SK-N-DZ (cell line): ENCODE results near the gene FRAS1.

Experiments
- DNase-seq: peaks from one replicate; pipeline ENCODE4 v3.0.0-alpha.2; 2015; ENCODE audit warnings: low spot score

The FRAS1 gene

DNA sequence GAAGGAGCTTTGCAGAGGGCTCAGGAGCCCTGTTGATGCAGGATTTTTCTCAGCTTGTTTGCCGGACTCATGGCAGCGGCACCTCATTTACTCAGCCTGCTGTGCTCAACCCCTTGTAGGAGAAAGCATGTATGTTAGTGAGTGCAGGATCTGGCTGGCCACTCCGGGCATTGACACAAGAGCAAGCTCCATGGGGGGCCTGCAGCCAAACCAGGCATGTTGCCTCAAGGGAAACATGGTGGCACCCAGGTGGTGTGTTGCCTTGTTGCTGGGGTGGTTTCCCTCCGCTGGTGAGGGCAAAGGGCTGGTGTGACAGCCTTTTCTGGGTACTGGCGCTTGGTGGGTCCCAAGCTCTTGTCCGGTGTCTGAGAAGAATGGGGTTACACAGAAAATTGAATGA, 305.2 kb downstream of the FRAS1 start:
- no peak for DNase-seq

GRCh38 chr4:78363031-78363570, 306.0 kb downstream of the FRAS1 start:
- DNase-seq, result no peak

- DNase-seq, result no peak
Measured at GRCh38 chr4:78369679-78370078, 312.6 kb downstream of the FRAS1 start.

- DNase-seq, result no peak
Measured at GRCh38 chr4:78370631-78371372, 313.7 kb downstream of the FRAS1 start.

GRCh38 chr4:78372355-78372988, 315.3 kb downstream of the FRAS1 start:
- DNase-seq, result peak; percentile 97

DNA sequence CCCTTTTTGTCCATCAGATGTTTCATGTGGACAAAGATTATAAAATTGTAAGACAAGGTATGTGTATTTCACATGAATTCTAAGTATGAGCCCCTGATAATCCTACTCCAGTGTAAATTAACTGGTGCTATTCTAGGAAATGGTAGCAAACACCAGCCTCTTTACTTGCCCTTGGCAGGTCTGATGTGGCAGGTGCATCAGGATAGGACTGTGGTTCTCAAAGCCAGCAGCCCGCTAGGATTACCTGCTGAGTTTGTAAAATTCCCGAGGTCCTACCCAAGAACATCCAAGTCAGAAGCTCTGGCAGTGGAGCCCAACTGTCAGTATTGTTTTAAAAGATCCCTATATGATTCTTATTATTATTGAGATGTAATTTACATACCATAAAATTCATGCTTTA, 320.4 kb downstream of the FRAS1 start:
- no peak for DNase-seq

DNA sequence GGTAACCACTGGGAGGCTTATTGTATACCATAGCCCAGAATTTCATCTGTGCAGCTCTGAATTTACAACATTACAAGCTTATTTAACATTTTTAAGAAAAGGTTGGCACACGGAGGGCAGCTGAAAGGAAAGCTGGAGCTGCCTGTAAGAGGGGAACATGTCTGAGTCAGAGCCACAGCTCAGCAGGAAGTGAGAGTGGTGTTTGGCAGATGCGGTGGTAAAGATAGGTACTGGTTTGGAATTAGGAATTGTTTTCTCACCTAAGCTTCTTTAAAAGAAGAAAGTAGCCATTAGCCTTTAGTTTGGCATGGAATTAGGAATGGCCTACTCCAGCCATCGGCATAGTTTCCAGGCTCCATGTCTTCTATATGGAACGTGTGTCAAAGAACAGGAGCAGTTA, 321.9 kb downstream of the FRAS1 start:
- DNase-seq, result no peak

- DNase-seq, result no peak
Measured at GRCh38 chr4:78379991-78380729, 323.0 kb downstream of the FRAS1 start.

GRCh38 chr4:78386679-78387078, 329.6 kb downstream of the FRAS1 start:
- DNase-seq, result no peak

DNA sequence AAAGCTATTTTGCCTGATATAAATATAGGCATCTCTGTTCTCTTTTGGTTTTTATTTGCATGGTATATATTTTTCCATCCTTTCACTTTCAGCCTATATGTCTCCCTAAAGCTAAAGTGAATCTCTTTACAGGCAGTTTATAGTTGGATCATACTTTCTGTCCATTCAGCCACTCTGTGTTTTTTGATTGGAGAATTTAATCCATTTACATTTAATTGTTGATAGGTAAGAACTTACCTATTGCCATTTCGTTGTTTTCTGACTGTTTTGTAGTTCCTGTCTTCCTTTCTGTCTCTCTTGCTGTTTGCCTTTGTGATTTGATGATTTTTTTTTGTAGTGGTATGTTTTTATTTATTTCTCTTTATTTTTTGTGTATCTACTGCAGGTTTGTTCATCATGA, 338.5 kb downstream of the FRAS1 start:
- no peak for DNase-seq

GRCh38 chr4:78396613-78397291, 339.6 kb downstream of the FRAS1 start:
- DNase-seq, result no peak

DNA sequence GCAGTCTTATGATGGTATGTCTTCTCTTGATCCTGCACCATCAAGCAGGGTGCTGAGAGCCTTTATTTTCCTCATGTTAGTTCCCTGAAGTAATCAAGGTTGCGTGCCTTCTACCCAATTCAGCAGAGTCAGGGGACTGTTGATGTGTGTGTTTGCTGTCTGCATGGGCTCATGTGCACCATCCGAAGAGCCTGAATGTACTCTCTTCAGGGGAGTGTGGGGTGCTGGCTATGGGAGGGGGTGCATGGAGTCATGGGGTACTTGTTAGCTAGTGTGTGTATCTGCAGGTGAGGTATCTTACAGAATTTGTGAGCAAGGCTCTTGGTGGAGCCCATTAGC, 340.1 kb downstream of the FRAS1 start:
- DNase-seq, result no peak

DNA sequence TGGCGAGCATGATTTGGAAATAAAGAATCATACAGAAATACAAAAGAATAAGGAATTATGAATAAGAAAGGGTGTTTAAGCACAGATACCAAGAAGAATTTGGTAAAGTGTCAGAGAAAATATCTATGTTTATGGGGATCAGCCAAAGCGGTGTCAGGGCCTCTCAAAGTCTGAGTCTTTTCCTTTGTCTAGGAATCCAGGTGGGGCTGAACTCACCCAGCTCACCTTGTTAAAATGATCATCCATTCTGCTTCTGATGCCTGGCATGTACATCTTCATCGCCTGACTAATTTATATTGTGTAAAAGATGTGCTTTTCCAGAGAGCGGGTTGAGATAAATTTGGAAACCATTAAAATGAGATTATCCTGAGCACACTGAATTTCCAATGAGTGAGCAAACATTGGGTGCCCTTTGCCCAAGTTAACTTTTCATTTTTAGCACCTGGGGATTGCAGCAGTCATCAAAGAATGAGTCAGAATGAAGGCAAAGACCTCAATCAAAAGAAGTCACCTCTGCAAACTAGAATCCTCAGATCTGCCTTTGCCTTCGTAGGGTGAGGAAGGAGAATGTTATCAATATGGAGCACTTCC, 352.6 kb downstream of the FRAS1 start:
- no peak for DNase-seq

DNA sequence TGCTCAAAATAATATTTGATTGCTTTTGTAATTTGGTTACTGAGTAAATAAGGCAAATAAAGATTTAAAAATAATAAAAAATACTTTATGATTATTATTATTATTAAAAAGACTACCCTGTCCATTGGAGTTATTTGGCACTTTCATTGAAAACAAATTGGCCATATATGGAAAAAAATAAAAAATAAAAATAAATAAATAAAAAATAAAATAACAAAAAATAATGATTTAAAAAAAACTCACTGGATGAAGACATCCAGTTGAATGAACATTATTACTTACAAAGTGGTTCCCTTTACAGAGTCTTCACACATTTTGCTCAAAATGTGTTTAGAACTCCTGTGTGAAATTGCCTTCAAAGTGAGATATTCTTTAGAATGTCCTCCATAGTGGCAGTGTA, 353.1 kb downstream of the FRAS1 start:
- no peak for DNase-seq

DNA sequence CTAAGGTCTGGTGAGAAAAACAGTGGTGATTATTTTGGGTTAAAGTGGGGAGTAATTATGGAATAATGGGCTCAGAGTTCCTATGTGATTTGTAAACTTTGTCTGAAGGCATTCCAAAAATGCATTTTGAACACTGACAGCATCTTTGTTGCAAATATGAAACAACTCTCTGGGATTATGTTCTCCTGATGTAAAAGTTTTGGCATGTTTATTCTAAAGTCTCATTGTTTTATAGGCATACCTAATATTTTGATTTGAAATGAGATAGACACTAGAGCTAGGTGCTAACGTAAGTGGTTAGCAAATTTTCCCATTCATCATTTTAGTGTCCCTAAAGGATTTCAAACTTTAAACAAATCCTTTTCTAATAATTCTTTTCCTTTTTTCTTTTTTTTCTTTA, 353.6 kb downstream of the FRAS1 start:
- DNase-seq, result no peak

DNA sequence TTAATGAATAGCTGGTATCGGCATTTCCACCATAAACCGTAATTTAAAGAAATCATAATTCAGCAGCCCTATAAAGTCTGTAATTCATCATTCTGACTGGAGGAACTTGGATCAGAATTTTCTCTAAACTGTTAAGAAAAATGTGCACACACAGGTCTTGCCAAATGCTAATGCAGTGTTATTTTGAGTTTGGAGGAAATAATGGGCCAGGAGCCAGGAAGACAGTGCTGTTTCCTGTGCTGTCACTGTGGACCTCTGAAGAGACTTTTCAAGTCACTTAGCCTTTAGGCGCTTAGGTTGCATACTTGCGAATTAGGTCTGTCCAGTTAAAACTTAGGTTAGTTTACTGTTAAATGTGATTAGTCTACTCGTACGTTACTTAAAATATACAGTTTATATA, 357.0 kb downstream of the FRAS1 start:
- DNase-seq, result no peak

GRCh38 chr4:78417603-78418002, 360.5 kb downstream of the FRAS1 start:
- no peak for DNase-seq

- no peak for DNase-seq
Measured at GRCh38 chr4:78418406-78418805, 361.3 kb downstream of the FRAS1 start.

GRCh38 chr4:78423790-78424189, 366.7 kb downstream of the FRAS1 start:
- no peak for DNase-seq

DNA sequence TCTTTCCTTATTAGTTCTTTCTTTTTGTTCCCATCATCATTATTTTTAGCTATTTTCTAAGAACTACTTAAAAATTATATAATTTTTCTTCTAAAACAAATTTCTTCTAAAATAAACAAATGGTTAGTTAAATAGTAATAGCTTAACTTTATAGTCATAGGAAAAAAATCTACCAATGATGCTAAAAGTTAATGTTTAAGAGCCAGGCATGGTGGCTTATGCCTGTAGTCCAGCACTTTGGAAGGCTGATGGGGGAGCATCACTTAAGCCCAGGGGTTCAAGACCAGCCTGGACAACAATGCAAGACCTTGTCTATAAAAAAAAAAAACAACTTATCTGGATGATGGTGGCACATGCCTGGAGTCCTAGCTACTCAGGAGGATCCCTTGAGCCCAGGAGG, 367.3 kb downstream of the FRAS1 start:
- DNase-seq, result no peak

GRCh38 chr4:78426972-78427371, 369.8 kb downstream of the FRAS1 start:
- DNase-seq, result no peak

- no peak for DNase-seq
Measured at GRCh38 chr4:78428996-78429395, 371.9 kb downstream of the FRAS1 start.
